ENCODE data around the gene TPCN2. TPM values are rescaled to one million over a fixed set of nuclear protein-coding genes. Genes with fewer than 3 reads are reported as not detected.

The TPCN2 gene
- total RNA-seq, 1 donor from 2014 or later: 12.6 TPM

- Mint-ChIP-seq H3K9me3 (ENCODE audit: low read depth) (peaks cover 5% of the 10 kb centered on the region), H3K4me1 (ENCODE audit: low read depth) (peaks cover 20% of the 10 kb centered on the region), H3K4me3 (ENCODE audit: unreplicated experiment) (no peak overlapping the region), H3K27ac (ENCODE audit: unreplicated experiment) (no peak overlapping the region), H3K36me3 (ENCODE audit: low read depth) (no peaks in the 10 kb centered on the region), H3K27me3 (ENCODE audit: low read depth) (no peaks in the 10 kb centered on the region)
- DNase-seq (ENCODE audit: low spot score): no peak
- TF ChIP-seq CTCF (IDR thresholded peaks at IDR 0.05): no peak
These were observed 30.8 kb upstream of the TPCN2 start for GRCh38 chr11:69017951-69018350.

GRCh38 chr11:69018924-69019323, 29.8 kb upstream of the TPCN2 start:
- no peaks in the 10 kb centered on the region for H3K36me3 Mint-ChIP-seq (ENCODE audit: low read depth)
- H3K4me1 Mint-ChIP-seq (ENCODE audit: low read depth): peaks cover 12% of the 10 kb centered on the region
- DNase-seq (ENCODE audit: low spot score): no peak
- H3K27ac Mint-ChIP-seq (ENCODE audit: unreplicated experiment): no peak overlapping the region
- no peak for TF ChIP-seq CTCF (IDR thresholded peaks at IDR 0.05)
- peaks cover 5% of the 10 kb centered on the region for H3K9me3 Mint-ChIP-seq (ENCODE audit: low read depth)
- H3K4me3 Mint-ChIP-seq (ENCODE audit: unreplicated experiment): no peak overlapping the region
- H3K27me3 Mint-ChIP-seq (ENCODE audit: low read depth): no peaks in the 10 kb centered on the region

- peaks cover under 1% of the 10 kb centered on the region for H3K9me3 Mint-ChIP-seq (ENCODE audit: low read depth)
- no peak overlapping the region for H3K4me3 Mint-ChIP-seq (ENCODE audit: unreplicated experiment)
- no peaks in the 10 kb centered on the region for H3K27me3 Mint-ChIP-seq (ENCODE audit: low read depth)
- DNase-seq (ENCODE audit: low spot score): no peak
- no peak for TF ChIP-seq CTCF (IDR thresholded peaks at IDR 0.05)
- no peaks in the 10 kb centered on the region for H3K36me3 Mint-ChIP-seq (ENCODE audit: low read depth)
- H3K4me1 Mint-ChIP-seq (ENCODE audit: low read depth): peaks cover 4% of the 10 kb centered on the region
- H3K27ac Mint-ChIP-seq (ENCODE audit: unreplicated experiment): no peak overlapping the region
These were observed 26.5 kb upstream of the TPCN2 start for GRCh38 chr11:69022260-69022659.

GRCh38 chr11:69024509-69024908, 24.2 kb upstream of the TPCN2 start:
- Mint-ChIP-seq H3K4me1 (ENCODE audit: low read depth) (peaks cover 4% of the 10 kb centered on the region), H3K9me3 (ENCODE audit: low read depth) (no peaks in the 10 kb centered on the region), H3K4me3 (ENCODE audit: unreplicated experiment) (no peak overlapping the region), H3K27me3 (ENCODE audit: low read depth) (no peaks in the 10 kb centered on the region), H3K36me3 (ENCODE audit: low read depth) (no peaks in the 10 kb centered on the region), H3K27ac (ENCODE audit: unreplicated experiment) (no peak overlapping the region)
- no peak for DNase-seq (ENCODE audit: low spot score)
- TF ChIP-seq CTCF (IDR thresholded peaks at IDR 0.05): no peak

GRCh38 chr11:69027704-69028372, 20.9 kb upstream of the TPCN2 start:
- DNase-seq (ENCODE audit: low spot score): no peak

More at GRCh38 chr11:69027704-69028372, 20.9 kb upstream of the TPCN2 start:
- H3K27ac Mint-ChIP-seq (ENCODE audit: unreplicated experiment): no peak overlapping the region
- TF ChIP-seq CTCF (IDR thresholded peaks at IDR 0.05): no peak
- H3K9me3 Mint-ChIP-seq (ENCODE audit: low read depth): no peaks in the 10 kb centered on the region
- H3K4me3 Mint-ChIP-seq (ENCODE audit: unreplicated experiment): no peak overlapping the region
- H3K36me3 Mint-ChIP-seq (ENCODE audit: low read depth): peaks cover 2% of the 10 kb centered on the region
- H3K4me1 Mint-ChIP-seq (ENCODE audit: low read depth): no peaks in the 10 kb centered on the region
- peaks cover 11% of the 10 kb centered on the region for H3K27me3 Mint-ChIP-seq (ENCODE audit: low read depth)
